LNCaP clone FGC (cell line): ENCODE measurements around the gene TPGS1.
"Not testable (repeated sequence)": the region's sequence is repeated elsewhere in the genome, so short reads cannot be mapped to it uniquely, and the experiment has no call there.

Source experiments
- DNase-seq: peaks from one replicate; pipeline ENCODE4 v3.0.0-alpha.2; 2011; ENCODE audit warnings: low read depth
- H3K4me3 ChIP-seq: 2 replicates; pipeline ENCODE4 v1.5.1; 2011; ENCODE audit warnings: mild to moderate bottlenecking, low read depth, low read length, control low read depth
- CTCF ChIP-seq: IDR thresholded peaks from 2 replicates; pipeline ENCODE4 v1.5.1; 2012; ENCODE audit warnings: mild to moderate bottlenecking; ENCODE audit not compliant: control insufficient read depth, insufficient read depth; ENCODE audit errors: extremely low read depth

Gene TPGS1

GRCh38 chr19:478976-479375 lies 28.3 kb upstream of the TPGS1 start:
- TF ChIP-seq CTCF = no peak
- no peak overlapping the region for H3K4me3 ChIP-seq
- DNase-seq = no peak

- no peak overlapping the region for H3K4me3 ChIP-seq
- no peak for DNase-seq
- peak; percentile 90 for TF ChIP-seq CTCF
Measured at GRCh38 chr19:480016-480855, 27.1 kb upstream of the TPGS1 start.

GRCh38 chr19:481100-481499 lies 26.2 kb upstream of the TPGS1 start:
- not testable (repeated sequence) for H3K4me3 ChIP-seq, DNase-seq

- 0 out of 2 replicates have a peak, but pooled peaks have one; percentile 7 for TF ChIP-seq CTCF
- no peak for DNase-seq
- H3K4me3 ChIP-seq = no peak overlapping the region
Measured at GRCh38 chr19:482186-483041, 24.9 kb upstream of the TPGS1 start.

GRCh38 chr19:483332-484072 lies 23.8 kb upstream of the TPGS1 start:
- TF ChIP-seq CTCF = no peak
- no peak for DNase-seq

GRCh38 chr19:484494-484893 lies 22.8 kb upstream of the TPGS1 start:
- no peak for TF ChIP-seq CTCF
- no peak overlapping the region for H3K4me3 ChIP-seq
- no peak for DNase-seq

More at GRCh38 chr19:483332-484072, 23.8 kb upstream of the TPGS1 start:
- H3K4me3 ChIP-seq = no peak overlapping the region

GRCh38 chr19:485077-485476 lies 22.2 kb upstream of the TPGS1 start:
- TF ChIP-seq CTCF = no peak
- no peak for DNase-seq
- H3K4me3 ChIP-seq = no peak overlapping the region
